Measurements from ENCODE around the gene SSBP3. TPM values are rescaled to one million over a fixed set of nuclear protein-coding genes. Genes with fewer than 3 reads are reported as not detected.

Gene SSBP3
- total and polyA plus RNA-seq, 9 of the 15 experiments (the other 6 are each of a cell fraction or from before 2014, with no cell fraction given) = 8.7 to 108 (median 33.8) TPM

DNA sequence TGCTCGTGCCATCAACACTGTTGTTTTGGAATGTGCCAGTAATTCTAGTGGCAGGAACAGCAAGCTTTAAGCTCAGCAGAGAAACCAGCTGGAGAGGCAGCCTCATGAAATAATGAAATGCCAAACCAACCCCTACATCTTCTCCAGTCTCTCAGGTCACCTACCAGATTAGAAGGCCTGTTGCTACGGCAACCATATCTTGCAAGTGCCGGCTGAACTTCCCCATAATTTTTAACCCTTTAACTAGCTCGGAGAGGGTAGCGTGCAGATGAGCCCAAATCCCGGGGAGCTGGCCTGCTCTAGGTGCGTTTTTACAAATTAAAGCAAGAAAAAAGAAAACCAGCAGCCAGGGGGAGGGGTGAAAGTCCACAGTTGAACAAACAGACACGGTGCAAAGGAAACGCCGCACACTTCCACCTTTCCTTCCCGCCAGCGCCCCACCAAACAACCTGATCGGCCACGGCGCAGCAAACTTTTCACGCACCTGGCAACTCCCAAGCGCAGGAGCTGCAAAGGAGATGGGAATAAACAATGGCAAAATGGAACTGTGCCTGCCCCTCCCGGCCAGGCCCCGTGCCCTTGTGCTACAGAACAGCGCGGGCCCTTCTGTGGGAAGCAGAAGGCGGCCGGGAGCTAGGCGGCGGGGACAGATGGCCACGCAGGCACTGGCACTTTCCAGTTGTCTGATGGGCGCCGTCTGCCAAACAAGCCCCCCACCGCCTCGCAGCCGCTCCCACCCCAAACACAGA is 50.1 kb downstream of the SSBP3 start (continued):
- no peak for TF ChIP-seq ILK (tag; IDR thresholded peaks at IDR 0.05; ENCODE audit: borderline replicate concordance, low read depth)
- no peak for TF ChIP-seq ARID3A (IDR thresholded peaks at IDR 0.05; ENCODE audit: borderline replicate concordance, low read depth, low read length)
- peak; percentile 35 for TF ChIP-seq PRDM10 (IDR thresholded peaks at IDR 0.05; ENCODE audit: partially characterized antibody)
- peak; percentile 47; the same call in 1 of the 2 replicates for TF ChIP-seq TCF3 (CRISPR knock-in tag; IDR thresholded peaks at IDR 0.05)
- TF ChIP-seq ESRRA (IDR thresholded peaks at IDR 0.05; ENCODE audit: borderline replicate concordance, low read depth) = peak; percentile 21; the same call in 1 of the 2 replicates
- TF ChIP-seq PHTF2 (CRISPR knock-in tag; IDR thresholded peaks at IDR 0.05) = no peak
- no peak for TF ChIP-seq CAMTA2 (CRISPR knock-in tag; conservative IDR thresholded peaks at IDR 0.05)
- peak; percentile 25 for TF ChIP-seq NEUROD1 (IDR thresholded peaks at IDR 0.05; ENCODE audit: borderline replicate concordance, low read depth, low read length, partially characterized antibody)
- TF ChIP-seq, protein P1, sequence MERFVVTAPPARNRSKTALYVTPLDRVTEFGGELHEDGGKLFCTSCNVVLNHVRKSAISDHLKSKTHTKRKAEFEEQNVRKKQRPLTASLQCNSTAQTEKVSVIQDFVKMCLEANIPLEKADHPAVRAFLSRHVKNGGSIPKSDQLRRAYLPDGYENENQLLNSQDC (CRISPR knock-in tag; IDR thresholded peaks at IDR 0.05) = no peak
- TF ChIP-seq ZNF212 (CRISPR knock-in tag; IDR thresholded peaks at IDR 0.05) = no peak
- TF ChIP-seq IFI16 (CRISPR knock-in tag; IDR thresholded peaks at IDR 0.05) = no peak
- peak; percentile 59; the same call in 1 of the 2 replicates for TF ChIP-seq SMARCA4 (IDR thresholded peaks at IDR 0.05)
- 0 out of 2 replicates have a peak, but pooled peaks have one; percentile 3 for TF ChIP-seq MAX (CRISPR knock-in tag; IDR thresholded peaks at IDR 0.05)
- peak; percentile 71 for TF ChIP-seq DPF2 (IDR thresholded peaks at IDR 0.05)
- TF ChIP-seq TEAD2 (tag; IDR thresholded peaks at IDR 0.05) = no peak
- TF ChIP-seq PHF8 (IDR thresholded peaks at IDR 0.05; ENCODE audit: borderline replicate concordance, low read length) = no peak
- TF ChIP-seq PHB (CRISPR knock-in tag; IDR thresholded peaks at IDR 0.05) = no peak
- no peak for TF ChIP-seq TBP (optimal IDR thresholded peaks at IDR 0.05; ENCODE audit: low read depth, low read length)
- TF ChIP-seq ATF1 (CRISPR knock-in tag; IDR thresholded peaks at IDR 0.05) = no peak
- 0 out of 2 replicates have a peak, but pooled peaks have one; percentile 16 for TF ChIP-seq ATF1 (tag; IDR thresholded peaks at IDR 0.05)
- TF ChIP-seq RFX1 (IDR thresholded peaks at IDR 0.05) = peak; percentile 98
- 0 out of 2 replicates have a peak, but pooled peaks have one; percentile 44 for TF ChIP-seq SOX6 (IDR thresholded peaks at IDR 0.05)
- TF ChIP-seq GATA2 (CRISPR knock-in tag; IDR thresholded peaks at IDR 0.05) = peak; percentile 73
- TF ChIP-seq THRAP3 (IDR thresholded peaks at IDR 0.05; ENCODE audit: borderline replicate concordance) = no peak
- peak; percentile 99 for TF ChIP-seq MYNN (IDR thresholded peaks at IDR 0.05)
- TF ChIP-seq MYNN (CRISPR knock-in tag; IDR thresholded peaks at IDR 0.05) = peak; percentile 94
